HG02870 (cell line): ENCODE data around the gene C11orf87.

Experiments used
- ATAC-seq: cut with Tn5 transposase; IDR thresholded peaks from one replicate; pipeline ENCODE4 v1.9.1; 2021; ENCODE audit warnings: mild to moderate bottlenecking, moderate library complexity; ENCODE audit not compliant: unreplicated experiment

C11orf87 gene

GRCh38 chr11:109421981-109422869 is at the start of gene C11orf87:
C11orf87 (plus strand) TSS chr11:109422190; CDS start chr11:109423634, 1,444 bp downstream.
- ATAC-seq: no peak

GRCh38 chr11:109374032-109374431 is 48.0 kb upstream of the C11orf87 start:
- ATAC-seq: no peak

- ATAC-seq: no peak
These were observed 47.5 kb upstream of the C11orf87 start for GRCh38 chr11:109374441-109374840.

GRCh38 chr11:109377039-109377742 is 44.8 kb upstream of the C11orf87 start:
- no peak for ATAC-seq

- no peak for ATAC-seq
These were observed 44.0 kb upstream of the C11orf87 start for GRCh38 chr11:109378034-109378433.

GRCh38 chr11:109383306-109383705 is 38.7 kb upstream of the C11orf87 start:
- no peak for ATAC-seq

GRCh38 chr11:109384873-109385272 is 37.1 kb upstream of the C11orf87 start:
- ATAC-seq: no peak

- no peak for ATAC-seq
These were observed 33.0 kb upstream of the C11orf87 start for GRCh38 chr11:109388982-109389381.

- no peak for ATAC-seq
These were observed 31.2 kb upstream of the C11orf87 start for GRCh38 chr11:109390752-109391151.

GRCh38 chr11:109401545-109401944 is 20.4 kb upstream of the C11orf87 start:
- ATAC-seq: no peak

GRCh38 chr11:109405671-109406070 is 16.3 kb upstream of the C11orf87 start:
- ATAC-seq: no peak

GRCh38 chr11:109416601-109417000 is 5.4 kb upstream of the C11orf87 start:
- ATAC-seq: no peak

GRCh38 chr11:109422870-109423465 is 978 bp downstream of the C11orf87 start:
- ATAC-seq: no peak

- ATAC-seq: no peak
These were observed 1.6 kb downstream of the C11orf87 start for GRCh38 chr11:109423466-109424190.

GRCh38 chr11:109424901-109425300 is 2.9 kb downstream of the C11orf87 start:
- no peak for ATAC-seq

GRCh38 chr11:109425554-109425953 is 3.6 kb downstream of the C11orf87 start:
- ATAC-seq: no peak

- ATAC-seq: no peak
These were observed 4.7 kb downstream of the C11orf87 start for GRCh38 chr11:109426442-109427240.

- no peak for ATAC-seq
These were observed 10.1 kb downstream of the C11orf87 start for GRCh38 chr11:109432105-109432504.

- no peak for ATAC-seq
These were observed 11.8 kb downstream of the C11orf87 start for GRCh38 chr11:109433753-109434256.
